SHP77 (cell line): ENCODE measurements around the gene GDF11.

Source experiments
- DNase-seq, 2 experiments: peaks; one replicate each; lab custom pipeline; 2025; lab: John Stamatoyannopoulos, UW

The GDF11 gene

DNA sequence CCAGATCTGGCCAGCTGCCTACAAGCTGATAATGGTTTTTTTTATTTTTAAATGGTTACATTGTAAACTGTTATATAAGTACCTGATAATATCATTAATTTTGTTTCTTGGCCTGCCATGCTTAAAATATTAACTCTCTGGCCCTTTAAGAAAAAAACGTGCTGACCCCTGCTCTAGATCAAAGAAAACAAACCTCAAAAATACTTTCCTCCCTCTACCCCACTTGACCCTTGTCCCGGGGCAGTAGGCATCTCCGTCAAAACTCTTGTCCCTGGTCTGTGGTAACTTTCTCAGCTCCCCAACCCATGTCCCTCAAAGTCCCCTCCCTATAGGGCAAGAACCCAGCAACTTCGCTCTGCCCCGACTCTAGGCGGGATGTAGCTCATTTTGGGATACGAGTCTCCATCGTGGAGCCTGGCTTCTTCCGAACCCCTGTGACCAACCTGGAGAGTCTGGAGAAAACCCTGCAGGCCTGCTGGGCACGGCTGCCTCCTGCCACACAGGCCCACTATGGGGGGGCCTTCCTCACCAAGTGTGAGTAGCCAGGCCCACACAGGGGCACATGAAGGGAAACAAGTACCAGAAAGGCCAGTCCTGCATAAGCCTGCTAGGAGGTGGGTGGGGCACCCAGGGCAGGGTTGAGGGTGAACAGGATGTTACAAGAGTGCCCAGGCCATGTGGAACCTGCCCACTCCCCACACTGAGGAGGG is 19.3 kb upstream of the GDF11 start:
- no peak for DNase-seq

DNA sequence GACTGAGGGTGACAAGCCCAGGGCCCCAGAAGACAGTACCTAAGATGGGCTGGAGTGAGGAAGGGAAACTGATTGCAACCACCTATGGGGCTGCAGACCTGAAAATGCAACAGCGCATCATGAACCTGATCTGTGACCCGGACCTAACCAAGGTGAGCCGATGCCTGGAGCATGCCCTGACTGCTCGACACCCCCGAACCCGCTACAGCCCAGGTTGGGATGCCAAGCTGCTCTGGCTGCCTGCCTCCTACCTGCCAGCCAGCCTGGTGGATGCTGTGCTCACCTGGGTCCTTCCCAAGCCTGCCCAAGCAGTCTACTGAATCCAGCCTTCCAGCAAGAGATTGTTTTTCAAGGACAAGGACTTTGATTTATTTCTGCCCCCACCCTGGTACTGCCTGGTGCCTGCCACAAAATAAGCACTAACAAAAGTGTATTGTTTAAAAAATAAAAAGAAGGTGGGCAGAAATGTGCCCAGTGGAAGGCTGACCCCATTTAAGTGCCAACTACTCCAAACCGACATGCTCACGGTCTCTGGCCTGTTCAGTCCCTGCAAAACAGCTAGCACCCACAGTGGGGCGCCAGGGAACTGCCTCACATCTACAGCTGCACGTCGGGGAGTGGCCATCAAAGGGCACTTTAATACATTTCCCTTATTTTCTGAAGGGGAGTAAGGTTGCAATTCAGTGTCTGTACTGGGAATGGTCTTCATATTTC is 18.5 kb upstream of the GDF11 start:
- DNase-seq = peak; percentile 35 to 53

DNA sequence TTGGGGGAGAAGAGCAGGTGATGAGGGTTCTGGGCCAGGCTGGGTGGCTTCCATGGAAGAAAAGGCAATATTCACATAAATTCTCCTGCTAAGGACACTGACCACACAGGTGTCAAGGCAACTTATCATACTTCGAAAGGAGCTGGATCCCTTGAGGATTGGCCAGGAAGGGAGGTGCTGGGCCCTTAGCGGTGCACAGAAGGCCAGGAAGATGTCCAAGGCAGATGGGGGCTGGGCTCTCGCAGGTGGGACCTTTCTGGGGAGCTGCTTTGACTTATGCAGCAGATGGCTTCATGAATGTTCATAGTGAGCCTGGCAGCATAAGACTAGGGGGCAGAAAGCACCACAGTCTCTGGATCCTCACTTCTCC is 18.0 kb upstream of the GDF11 start:
- DNase-seq = no peak

DNA sequence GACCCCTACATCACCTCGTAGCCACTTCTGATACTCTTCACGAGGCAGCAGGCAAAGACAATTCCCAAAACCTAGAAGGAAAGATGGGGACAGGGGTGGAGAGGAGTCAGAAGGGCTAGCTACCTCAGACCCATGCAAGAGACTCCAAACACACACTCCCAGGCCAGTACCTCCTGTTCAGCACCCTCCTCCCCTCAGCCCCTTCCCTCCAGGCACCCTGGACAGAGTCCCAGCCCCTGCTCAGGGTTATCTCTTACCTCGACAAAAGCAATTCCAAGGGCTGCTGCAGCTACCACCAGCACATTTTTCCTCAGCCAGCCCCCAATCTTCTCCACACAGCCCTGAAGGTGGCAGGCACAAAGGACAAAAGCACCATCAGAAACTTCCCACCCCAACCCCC is 17.4 kb upstream of the GDF11 start:
- no peak for DNase-seq

DNA sequence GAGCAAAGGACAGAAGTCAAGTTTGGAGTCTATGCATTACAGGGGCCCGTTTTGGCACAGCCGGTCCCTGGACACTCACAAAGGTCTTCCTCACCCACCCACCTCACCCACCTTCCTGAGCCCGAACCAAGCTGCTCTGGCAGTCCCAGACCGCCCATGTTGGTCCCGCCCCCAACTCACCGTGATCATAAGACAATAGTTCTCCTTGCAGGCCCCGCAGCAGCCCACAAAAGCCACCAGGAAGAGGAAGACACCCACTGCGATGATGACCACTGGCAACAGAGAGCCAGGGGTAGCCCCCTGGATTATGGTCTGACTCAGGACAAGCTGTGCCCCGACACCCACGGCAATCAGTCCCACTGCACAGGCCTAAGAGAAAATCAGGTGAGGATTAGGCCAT is 16.0 kb upstream of the GDF11 start:
- no peak for DNase-seq

DNA sequence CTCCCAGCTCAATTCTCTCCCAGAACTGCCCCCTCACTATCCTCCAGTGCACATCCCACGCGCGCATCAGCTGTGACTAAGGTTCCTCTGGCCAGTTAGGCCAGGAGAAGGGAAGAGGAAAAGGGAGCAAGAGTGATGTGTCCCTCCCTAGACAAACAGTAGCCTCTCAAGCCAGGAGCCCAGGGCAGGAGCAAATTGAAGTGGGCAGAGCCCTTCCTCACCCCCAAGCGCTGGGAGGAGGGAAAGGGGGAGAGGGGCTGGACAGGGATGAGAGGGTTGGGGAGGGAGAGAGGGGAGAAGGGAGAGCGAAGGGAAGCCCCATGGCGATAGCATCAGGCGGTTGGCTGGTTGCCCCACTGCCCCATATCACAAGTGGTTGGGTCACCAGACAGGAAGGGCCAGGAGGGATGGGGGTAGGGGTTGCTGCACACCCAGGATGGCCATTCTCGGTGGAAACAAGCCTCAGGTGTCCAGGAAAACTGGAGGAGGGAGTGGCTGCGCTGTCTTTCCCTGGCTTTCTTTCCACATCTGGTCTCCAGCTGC is 15.2 kb upstream of the GDF11 start:
- DNase-seq = peak in 1 of 2 experiments; percentile 20

DNA sequence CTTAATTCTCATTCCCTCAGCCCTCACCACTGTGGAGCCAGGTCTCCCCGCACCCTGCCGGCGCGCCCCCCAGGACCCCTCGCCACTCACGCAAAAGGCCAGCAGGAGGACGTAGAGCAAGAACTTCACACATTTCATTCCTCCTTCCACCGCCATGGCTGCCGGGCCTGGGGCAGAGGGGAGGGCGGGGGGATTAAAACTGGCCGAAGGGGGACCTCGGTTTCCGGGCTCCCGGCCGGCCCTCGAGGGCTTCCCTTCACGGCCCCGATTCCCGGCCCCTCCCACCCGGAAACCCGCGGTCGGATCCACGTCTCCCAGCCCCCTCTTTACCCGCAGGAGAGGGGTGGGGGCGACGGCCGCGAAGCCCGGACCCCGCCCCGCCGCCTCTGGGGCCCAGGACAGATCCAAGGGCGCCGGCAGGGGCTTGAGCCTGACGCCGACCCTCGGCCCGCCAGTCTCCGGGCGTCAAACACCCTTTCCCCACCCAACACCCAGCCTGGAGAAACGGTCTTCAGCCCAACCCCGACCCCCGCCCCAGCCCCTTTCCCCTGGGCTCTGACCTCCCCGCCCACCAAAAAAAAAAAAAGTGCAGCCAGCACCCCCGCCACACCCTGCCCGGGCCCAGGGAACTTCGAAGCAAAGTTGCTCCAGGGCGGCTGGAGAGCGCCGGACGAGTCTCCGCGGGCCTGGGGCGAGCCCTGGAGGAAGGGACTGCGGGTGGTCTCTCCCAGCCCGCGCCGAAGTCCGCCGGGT is 14.6 kb upstream of the GDF11 start:
- peak in 1 of 2 experiments; percentile 13 for DNase-seq

DNA sequence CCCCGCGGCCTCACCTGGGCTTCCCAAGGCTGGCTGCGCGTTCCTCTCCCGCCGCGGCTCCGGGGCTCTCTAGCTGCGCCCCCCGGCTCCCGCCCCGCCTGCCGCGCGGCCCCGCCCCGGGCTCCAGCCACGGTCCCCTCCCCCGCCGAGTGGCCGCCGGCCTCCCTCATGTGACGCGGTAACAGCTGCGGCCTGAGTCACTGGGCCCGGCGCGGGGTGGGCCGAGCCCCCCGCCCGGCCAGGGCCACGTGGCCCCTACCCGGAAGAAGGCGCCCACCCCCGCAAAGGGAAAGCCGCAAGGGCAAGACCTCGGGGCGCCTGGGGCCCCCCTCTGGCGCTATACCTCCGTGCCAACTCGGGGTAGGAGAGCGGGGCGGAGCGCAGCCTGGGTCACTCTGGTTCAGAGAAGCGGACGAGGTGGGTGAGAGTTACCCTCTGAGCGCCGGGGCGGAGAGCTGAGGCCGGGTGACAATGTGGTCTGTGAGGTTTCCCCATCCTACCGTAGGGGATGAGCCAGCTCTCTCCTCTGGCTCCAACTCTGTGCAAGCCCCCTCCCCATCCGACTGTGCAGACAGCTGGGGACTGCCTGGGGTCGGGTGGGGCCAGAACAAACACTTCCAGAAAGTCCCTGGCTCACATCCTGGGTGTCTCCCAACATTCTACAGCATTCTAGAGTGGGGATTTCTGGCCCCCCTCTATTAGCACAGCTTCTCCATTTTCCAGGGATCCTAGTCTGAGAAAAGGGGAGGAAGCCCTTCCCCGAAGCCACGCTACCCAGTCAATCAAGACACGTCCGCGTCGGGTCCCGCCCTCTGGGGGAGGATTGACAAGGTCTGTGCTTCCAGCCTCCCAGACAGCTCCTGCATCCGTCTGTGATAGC is 13.7 kb upstream of the GDF11 start, which contains the start of gene CD63:
CD63 (minus strand) TSS at position 71 of the 880 bp plus-strand sequence. CDS start 668 bp downstream, outside the sequence.
- DNase-seq = peak; percentile 89 to 94

DNA sequence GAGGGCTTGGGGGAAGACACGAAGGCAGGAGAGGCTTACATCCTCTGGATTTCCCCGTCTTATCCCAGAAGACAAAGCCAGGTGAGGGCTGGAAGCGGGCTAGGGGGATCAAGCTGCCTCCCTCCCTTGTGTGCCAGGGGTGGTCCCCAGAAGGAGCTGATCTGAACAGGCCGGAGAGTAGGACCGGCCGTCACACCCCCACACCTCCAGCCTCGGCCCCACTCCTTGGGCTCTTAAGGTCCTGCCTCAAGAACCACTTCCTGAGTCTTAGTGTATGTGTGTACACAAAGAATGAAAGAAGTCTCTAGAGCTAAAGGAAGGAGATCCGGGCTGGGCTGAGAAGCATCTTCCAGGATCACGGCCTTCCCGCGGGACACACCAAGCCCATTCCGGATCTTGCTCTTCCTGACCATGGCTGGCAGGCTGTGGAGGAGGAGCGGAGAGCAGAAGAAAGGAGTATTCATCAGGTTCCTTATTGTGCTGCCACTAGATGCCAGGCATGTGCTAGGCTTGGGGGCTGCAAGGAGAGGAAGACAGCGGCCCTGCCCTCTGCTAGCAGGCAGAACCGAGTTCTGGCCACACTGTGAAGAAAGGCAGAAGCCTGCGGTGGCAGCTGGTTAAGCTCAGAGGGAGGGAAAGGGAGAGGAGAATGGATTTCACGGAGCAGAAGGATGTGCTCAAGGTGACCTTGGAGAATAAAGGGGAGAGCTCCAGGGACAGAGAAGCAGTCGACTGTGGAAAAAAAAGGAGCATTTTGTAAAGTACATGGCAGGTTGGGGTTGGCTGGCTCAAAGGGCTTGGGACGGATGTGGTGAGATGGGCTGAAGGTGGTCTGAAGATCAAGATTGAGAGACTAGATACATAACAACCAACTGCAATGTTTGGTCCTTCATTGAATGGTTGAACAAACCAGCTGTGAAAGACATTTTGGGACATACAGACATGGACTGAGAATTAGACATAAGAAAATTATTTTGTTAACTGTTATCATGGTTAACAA is 12.8 kb upstream of the GDF11 start:
- DNase-seq = peak; percentile 13 to 44

DNA sequence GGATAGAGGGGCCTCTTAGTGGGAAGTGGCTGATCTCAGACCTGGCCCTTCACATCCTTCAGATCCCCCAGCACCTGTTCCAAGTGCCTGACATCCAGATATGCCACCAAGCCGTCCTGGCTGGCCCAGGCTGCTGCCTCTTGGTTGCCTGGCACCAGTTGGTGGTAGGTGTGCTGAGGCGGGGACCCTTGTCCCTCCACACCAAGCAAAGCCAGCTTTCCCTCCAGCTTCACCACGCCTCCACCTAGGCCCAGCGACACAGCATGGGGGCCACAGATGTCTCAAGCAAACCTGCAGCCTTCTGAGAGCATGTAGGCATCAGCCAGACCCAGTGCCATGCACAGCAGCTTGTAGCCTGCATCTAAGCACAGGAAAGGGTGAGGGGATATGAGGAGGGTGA is 10.6 kb upstream of the GDF11 start:
- DNase-seq = no peak

DNA sequence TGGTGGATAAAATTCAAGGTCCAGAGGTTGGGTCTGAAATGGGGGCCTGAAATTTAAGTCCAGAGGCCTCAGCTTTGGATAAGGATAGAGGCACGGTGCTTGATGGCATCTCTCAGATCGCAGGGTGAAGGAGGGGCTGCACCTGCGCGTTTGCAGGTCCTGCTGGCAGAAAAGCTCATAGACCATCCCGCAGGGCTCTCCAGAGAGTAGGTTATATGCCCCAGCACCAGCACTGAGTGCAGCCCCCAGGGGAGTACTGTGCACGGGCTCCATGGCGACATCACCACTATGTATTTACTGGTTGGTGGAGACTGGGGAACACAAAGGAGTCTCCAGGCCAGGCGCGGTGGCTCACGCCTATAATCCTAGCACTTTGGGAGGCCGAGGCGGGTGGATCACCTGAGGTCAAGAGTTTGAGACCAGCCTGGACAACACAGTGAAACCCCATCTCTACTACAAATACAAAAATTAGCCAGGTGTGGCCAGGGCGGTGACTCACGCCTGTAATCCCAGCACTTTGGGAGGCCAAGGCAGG is 9.8 kb upstream of the GDF11 start:
- DNase-seq = no peak

DNA sequence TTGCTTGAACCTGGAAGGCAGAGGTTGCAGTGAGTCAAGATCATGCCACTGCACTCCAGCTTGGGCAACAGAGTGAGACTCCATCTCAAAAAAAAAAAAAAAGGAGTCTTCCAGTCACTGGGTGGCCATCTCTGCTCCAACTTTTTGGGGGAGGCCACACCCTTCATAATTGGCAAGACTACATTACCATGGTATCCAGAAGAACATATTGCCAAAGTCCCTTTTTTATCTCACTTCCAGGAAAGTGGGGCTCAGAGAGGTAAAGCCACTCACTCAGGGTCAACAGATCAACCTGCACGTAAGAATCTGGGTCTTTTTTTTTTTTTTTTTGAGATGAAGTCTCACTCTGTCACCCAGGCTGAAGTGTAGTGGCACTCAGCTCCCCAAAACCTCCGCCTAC is 9.1 kb upstream of the GDF11 start:
- no peak for DNase-seq

DNA sequence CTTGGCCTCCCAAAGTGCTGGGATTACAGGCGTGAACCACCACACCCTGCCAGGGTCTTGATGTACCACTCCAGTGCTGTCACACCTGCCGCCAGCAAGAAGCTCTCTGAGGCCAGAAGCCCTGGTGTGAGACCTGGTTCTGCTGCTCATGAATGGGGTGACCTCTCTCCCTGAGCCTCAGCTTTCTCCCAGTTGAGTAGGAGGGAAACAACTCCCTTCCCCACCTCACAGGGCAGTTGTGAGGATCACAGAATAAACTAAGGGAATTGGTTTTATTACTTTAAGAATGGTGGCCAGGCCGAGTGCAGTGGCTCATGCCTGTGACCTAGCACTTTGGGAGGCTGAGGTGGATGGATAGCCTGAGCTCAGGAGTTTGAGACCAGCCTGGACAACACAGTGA is 8.3 kb upstream of the GDF11 start:
- no peak for DNase-seq

DNA sequence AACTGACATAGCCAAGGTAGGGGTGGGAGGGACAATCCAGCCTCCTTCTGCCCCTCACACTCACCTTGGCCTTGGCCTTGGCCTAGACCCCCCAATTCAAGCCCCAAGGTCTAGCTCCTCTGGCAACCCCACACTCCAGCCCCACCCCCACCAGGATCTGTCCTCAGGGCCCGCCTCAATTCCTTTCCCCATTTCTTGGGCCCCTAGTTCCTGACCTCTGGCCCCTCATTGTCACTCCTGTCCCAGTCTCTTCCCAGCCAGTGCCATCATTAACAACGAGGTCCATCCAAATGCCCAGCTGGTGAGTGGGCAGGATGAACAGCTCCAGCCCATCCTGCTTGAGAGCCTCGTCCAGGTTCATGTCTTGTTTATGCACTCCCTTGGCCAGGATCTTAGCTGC is 6.8 kb upstream of the GDF11 start:
- DNase-seq = no peak

DNA sequence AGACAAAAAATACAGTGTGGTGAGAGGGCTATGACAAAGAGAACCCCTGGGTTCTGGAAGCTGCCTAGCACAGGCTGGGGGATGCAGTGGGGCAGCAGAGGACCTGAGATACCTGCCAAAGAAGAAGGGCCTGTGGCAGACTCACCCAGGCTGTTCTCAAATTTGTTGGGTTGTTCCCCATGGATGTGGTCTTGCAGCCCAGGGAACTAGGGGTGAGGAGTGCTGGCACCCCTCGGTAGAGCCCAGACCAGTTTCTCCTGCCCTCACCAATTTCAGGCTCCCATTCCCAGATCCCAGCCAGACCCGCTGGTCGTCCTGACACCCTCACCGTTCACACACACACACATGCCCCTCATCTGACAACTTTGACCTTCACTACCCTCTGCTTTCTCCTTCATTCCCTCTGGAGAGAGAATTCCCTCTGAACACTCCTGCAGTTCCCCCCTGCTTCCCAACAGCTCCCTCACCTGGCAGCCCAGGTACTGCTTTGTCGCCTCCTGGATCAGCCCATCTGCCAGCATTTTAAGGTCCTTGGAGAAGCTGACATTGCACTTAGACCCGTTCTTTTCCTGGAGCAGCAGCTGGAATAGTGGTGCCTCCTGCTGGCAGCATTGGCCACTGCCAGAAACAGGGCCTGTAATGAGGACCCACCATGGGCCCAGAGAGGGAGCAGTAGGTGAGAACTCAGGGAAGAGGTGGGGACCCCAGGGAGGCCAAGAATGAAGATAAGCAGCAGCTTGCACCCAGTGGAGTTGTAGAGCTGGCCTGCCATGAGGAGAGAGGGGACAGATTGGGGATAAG is 5.9 kb upstream of the GDF11 start:
- DNase-seq = peak; percentile 81 to 86

DNA sequence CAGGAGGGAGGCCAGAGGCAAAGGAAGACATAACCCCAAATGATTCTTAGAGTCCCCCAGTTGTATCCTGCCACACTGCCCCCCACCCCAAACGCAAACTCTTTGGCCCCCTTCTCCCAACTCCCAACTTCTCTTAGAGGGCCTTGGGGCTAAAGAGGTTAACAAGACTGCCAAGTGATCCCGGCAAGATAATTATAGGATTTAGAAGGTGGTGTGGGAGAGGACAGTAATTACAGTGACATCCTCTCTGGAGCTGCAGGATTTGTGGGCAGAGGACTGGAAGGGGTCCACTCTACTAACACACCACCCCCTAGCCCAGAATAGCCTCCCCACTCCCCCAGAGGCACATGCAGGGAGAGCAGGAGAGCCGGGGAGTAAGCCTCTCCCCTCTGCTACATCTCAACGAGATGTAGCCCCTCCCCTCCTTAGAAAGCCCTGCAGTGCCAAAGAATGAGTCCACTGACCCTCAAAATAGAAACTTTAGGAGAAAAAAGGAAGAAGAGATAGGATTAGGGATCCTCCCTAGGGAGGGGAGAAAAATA is 5.3 kb upstream of the GDF11 start:
- DNase-seq = peak in 1 of 2 experiments; percentile 2

DNA sequence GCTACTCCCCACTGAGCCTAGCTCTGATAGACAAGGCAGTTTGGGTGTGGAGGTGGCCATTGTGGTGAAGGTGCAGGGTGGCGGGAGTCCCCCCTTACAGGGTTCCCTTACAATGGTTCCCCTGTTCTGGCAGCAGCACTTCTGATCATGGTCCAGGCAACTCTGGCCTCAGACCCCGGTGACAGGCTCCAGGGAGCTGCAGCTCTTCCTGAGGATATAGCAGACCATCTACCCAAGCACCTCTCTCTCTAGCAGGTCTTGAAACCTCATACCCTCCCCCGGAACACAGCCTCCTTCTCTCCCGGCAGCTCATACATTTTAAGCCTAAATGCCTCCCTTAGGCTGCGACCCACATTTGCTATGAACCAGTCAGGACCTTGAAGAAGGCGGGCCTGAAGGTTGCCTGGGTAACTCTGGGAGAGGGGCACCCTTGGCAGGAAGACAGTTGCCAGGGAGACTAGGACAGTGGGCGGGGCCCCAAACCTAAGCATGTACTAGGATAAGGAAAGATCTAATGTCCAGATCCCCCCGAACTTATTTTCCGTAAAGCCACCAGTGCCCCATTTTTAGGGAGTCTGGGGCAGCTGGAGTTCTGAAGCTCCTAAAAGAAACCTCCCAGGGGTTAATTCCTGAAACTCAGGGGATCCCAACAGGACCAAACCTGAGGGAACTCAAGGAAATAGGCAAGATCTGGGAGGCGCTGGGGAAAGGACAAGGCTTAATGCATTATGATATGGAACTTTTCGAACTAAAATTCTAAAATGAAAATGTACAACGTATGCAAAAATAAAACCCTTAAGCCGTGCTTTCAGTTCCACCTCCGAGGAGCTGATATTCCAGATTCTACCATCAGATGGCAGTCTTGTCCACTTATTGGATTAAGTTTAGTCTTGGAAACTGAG is 4.5 kb upstream of the GDF11 start:
- DNase-seq = peak; percentile 77 to 89

DNA sequence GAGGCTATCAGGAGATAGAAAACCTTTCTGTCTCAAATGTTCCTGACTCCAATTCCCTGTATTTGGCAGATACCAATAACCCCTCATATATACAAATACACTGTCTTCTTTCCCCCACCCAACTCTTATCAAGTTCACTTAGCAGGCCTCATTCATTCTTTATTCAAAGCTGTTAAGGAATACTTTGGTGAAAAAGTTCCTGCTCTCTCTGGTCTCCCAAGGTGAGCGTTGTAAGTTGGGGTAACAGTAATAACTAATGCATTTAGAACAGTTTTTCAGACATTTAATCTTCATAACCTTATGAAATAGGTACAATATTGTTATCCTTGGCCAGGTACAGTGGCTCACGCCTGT is 3.9 kb upstream of the GDF11 start:
- DNase-seq = no peak
